Ascending aorta (tissue), 2 donors: ENCODE data around the gene VAMP1. TPM values are rescaled to one million over a fixed set of nuclear protein-coding genes. Genes with fewer than 3 reads are reported as not detected.
"Not testable (repeated sequence)": the region's sequence is repeated elsewhere in the genome, so short reads cannot be mapped to it uniquely, and the experiment has no call there.

Source experiments
- DNase-seq, 2 donors: peaks; one replicate each; pipeline ENCODE4 v3.0.0-alpha.2; 2019; ENCODE audit warnings: low spot score in 2 of 2
- H3K27ac ChIP-seq, 2 donors: fragments of 200-600 bp; sonication (generic); one replicate each; pipeline ENCODE4 v1.5.1; 2016 to 2017; ENCODE audit warnings: mild to moderate bottlenecking in 1 of 2
- H3K27me3 ChIP-seq: fragments of 200-600 bp; sonication (generic); one replicate; pipeline ENCODE4 v1.5.1; 2017
- H3K36me3 ChIP-seq, 2 donors: fragments of 200-600 bp; sonication (generic); one replicate each; pipeline ENCODE4 v1.5.1; 2016
- H3K4me1 ChIP-seq, 2 donors: fragments of 200-600 bp; sonication (generic); one replicate each; pipeline ENCODE4 v1.5.1; 2016 to 2017; ENCODE audit warnings: mild to moderate bottlenecking in 1 of 2
- H3K4me3 ChIP-seq, 2 donors: fragments of 200-600 bp; sonication (generic); one replicate each; pipeline ENCODE4 v1.5.1; 2016 to 2017; ENCODE audit warnings: mild to moderate bottlenecking in 1 of 2
- H3K9me3 ChIP-seq, 2 donors: fragments of 200-600 bp; sonication (generic); one replicate each; pipeline ENCODE4 v1.5.1; 2016
- CTCF ChIP-seq, 3 experiments: fragments of 200-600 bp in 2 of 3; fragments of 450-650 bp in 1 of 3; sonication (generic) in 2 of 3; IDR thresholded peaks; one replicate each; pipeline ENCODE4 v1.5.1; 2016 to 2019; ENCODE audit warnings: antibody characterized with exemption in 3 of 3, mild to moderate bottlenecking in 1 of 3, moderate library complexity in 1 of 3
- intact Hi-C: fragments of 100-400 bp; cut with DNase I; formaldehyde crosslinking; loops from one replicate; pipeline ENCODE4 v1.15.1; 2023
- total RNA-seq: library from RNA; depleted of rRNA; stranded (reverse); fragments of >200 nt; gene quantifications from one replicate; pipeline ENCODE4 v1.1.0, GENCODE V29; 2016

VAMP1 gene
- 17.1 TPM for total RNA-seq

DNA sequence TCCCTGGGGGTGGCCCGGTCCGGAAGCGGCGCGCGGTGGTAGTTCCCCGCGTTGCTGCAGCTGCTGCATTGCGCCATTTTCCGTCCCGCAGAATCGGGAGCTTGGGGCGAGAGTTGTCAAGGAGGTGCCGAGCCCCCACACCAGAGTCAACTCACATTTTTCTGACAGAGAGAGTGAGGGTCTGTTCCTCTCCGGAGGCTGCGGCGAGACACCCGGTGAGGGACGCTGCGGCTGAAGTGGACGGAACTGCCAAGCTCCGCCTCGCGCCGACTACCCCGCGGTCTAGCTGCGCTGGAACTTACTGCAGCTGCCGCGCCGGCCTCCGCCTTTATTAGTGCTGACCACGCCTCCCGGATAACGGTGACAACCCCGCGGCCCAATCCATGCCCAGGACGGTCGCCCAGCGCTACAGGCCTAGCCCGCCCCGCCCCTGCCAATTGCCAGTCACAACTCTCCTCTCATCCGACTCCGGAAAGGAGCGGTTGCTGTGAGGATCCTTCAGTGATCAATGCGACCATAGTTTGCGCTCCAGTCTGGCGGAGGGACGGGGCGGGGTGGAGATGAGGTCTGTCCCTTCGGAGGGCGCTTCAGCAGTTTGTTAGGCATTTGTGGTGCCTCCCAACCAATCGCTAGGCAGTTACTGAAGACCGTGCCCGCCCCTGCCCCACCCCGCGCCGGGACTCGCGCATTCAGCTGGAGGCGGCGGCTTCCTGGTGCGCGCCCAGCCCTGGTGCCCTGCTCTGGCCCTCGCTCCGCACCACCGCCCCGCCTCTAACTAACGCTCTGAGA is at the start of gene VAMP1:
Gene VAMP1, minus strand, starts transcription at position 303 of the 789 bp plus-strand sequence. Its CDS starts 146 bp downstream, at position 157.
- H3K4me1 ChIP-seq = peaks cover 0 to 20% of the 10 kb centered on the region in 2 donors
- H3K4me3 ChIP-seq = peak within 1 kb of the TSS; percentile 79 to 91
- H3K27ac ChIP-seq = peak within 1 kb of the TSS; percentile 68 to 86
- intact Hi-C loops = loop anchor here (1.0 to 5.0 kb wide), 4 partner anchors 23 to 133 kb away; partner anchors contain the start of genes GAPDH and MRPL51
- peak; percentile 90 to 99 for DNase-seq
- H3K36me3 ChIP-seq = peaks cover 6 to 7% of the 10 kb centered on the region in 2 donors
- TF ChIP-seq CTCF (IDR thresholded peaks at IDR 0.05) = peak in 1 of 3 experiments; percentile 11
- H3K27me3 ChIP-seq = no peaks in the 10 kb centered on the region
- H3K9me3 ChIP-seq = no peaks in the 10 kb centered on the region

GRCh38 chr12:6520186-6520585 is 49.7 kb upstream of the VAMP1 start:
- H3K27me3 ChIP-seq = no peaks in the 10 kb centered on the region
- H3K9me3 ChIP-seq = no peaks in the 10 kb centered on the region
- no peak for DNase-seq
- no peak overlapping the region for H3K27ac ChIP-seq
- intact Hi-C loops = no loop called here
- H3K4me1 ChIP-seq = no peaks in the 10 kb centered on the region
- H3K36me3 ChIP-seq = peaks cover 70 to 89% of the 10 kb centered on the region in 2 donors
- TF ChIP-seq CTCF (IDR thresholded peaks at IDR 0.05) = no peak
- H3K4me3 ChIP-seq = no peak overlapping the region

GRCh38 chr12:6508087-6508486 is 37.6 kb upstream of the VAMP1 start:
- Histone ChIP-seq H3K27ac (peak overlapping the region; percentile 86 to 94), H3K36me3 (peaks cover 25% of the 10 kb centered on the region in 2 donors), H3K4me1 (peaks cover 6 to 8% of the 10 kb centered on the region in 2 donors), H3K27me3 (no peaks in the 10 kb centered on the region), H3K4me3 (no peak overlapping the region), H3K9me3 (no peaks in the 10 kb centered on the region)
- intact Hi-C loops = no loop called here
- DNase-seq = no peak
- no peak for TF ChIP-seq CTCF (IDR thresholded peaks at IDR 0.05)

- no peak for TF ChIP-seq CTCF (IDR thresholded peaks at IDR 0.05)
- intact Hi-C loops = no loop called here
- peak overlapping the region; percentile 86 to 94 for H3K27ac ChIP-seq
- peaks cover 18 to 23% of the 10 kb centered on the region in 2 donors for H3K36me3 ChIP-seq
- H3K9me3 ChIP-seq = no peaks in the 10 kb centered on the region
- peaks cover 6 to 8% of the 10 kb centered on the region in 2 donors for H3K4me1 ChIP-seq
- no peak overlapping the region for H3K4me3 ChIP-seq
- DNase-seq = no peak
- no peaks in the 10 kb centered on the region for H3K27me3 ChIP-seq
Measured at GRCh38 chr12:6507102-6507998, 36.9 kb upstream of the VAMP1 start.

DNA sequence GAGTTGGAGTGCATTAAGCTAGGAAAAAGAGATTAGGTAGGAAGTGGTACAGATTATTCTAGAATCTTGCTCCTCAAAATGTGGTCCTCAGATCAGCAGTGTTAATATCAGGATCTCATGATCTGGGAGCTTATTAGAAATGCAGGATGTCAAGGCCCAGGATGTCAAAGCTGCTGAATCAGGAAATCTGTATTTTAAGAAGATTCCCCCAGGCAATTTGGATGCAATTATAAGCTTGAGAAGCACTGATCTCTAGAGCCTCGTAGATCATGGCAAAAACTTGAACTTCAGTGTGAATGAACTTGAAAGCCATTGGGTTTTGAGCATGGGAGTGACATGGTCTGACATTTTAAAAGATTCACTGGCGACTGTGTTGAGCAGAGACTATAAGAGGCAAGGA is 30.0 kb upstream of the VAMP1 start:
- Histone ChIP-seq H3K27ac (no peak overlapping the region), H3K36me3 (peaks cover 26 to 27% of the 10 kb centered on the region in 2 donors), H3K9me3 (no peaks in the 10 kb centered on the region), H3K4me3 (no peak overlapping the region), H3K4me1 (peaks cover 0 to 3% of the 10 kb centered on the region in 2 donors), H3K27me3 (no peaks in the 10 kb centered on the region)
- intact Hi-C loops = no loop called here
- TF ChIP-seq CTCF (IDR thresholded peaks at IDR 0.05) = no peak
- DNase-seq = no peak

DNA sequence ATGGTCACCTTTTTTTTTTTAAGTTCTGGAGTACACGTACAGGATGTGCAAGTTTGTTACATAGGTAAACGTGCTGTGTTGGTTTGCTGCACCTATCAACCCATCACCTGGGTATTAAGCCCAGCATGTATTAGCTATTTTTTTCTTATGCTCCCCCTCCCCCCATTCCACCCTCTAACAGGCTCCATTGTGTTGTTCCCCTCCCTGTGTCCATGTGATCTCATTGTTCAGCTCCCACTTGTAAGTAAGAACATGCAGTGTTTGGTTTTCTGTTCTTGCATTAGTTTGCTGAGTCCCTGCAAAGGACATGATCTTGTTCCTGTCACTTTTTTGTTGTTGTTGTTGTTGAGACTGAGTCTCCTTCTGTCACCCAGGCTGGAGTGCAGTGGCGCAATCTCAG is 26.8 kb upstream of the VAMP1 start:
- H3K27me3 ChIP-seq, H3K4me3 ChIP-seq, H3K27ac ChIP-seq, H3K9me3 ChIP-seq, DNase-seq: not testable (repeated sequence)
- Histone ChIP-seq H3K4me1 (peaks cover 6 to 15% of the 10 kb centered on the region in 2 donors), H3K36me3 (peaks cover 25 to 27% of the 10 kb centered on the region in 2 donors)
- intact Hi-C loops = loop anchor here (10.0 kb wide), 1 partner anchor 168 kb away; the partner anchor contains the start of gene ING4
